HepG2 (cell line): ENCODE results near the gene RPL41. TPM values are rescaled to one million over a fixed set of nuclear protein-coding genes. Genes with fewer than 3 reads are reported as not detected.

Source experiments
- CSRNP1 ChIP-seq: sonication (generic); formaldehyde crosslinking; IDR thresholded peaks from 2 replicates; pipeline ENCODE4 v1.8.1; 2023; ENCODE audit warnings: mild to moderate bottlenecking, missing genetic modification reagents
- FOXK1 ChIP-seq: sonication (generic); formaldehyde crosslinking; IDR thresholded peaks from 2 replicates; pipeline ENCODE4 v1.4.0; 2020; ENCODE audit warnings: low read depth, missing genetic modification reagents, borderline replicate concordance
- ZNF180 ChIP-seq: sonication (generic); formaldehyde crosslinking; IDR thresholded peaks from 2 replicates; pipeline ENCODE4 v1.4.0; 2020; ENCODE audit warnings: low read depth, missing genetic modification reagents, borderline replicate concordance
- ZNF775 ChIP-seq: sonication (generic); formaldehyde crosslinking; IDR thresholded peaks from 2 replicates; pipeline ENCODE4 v1.4.0; 2020; ENCODE audit warnings: missing genetic modification reagents, mild to moderate bottlenecking, moderate library complexity, borderline replicate concordance
- polyA plus RNA-seq, 8 experiments: library from polyadenylated mRNA; depleted of rRNA in 3 of 8; stranded (reverse) in 7 of 8; unstranded in 1 of 8; fragments of >200 nt; fragmentation: Illumina TruSeq in 4 of 8; extraction: Trizol in 4 of 8; gene quantifications; 2 replicates each; pipeline versions ENCODE4 v1.2.1 to v1.2.3, GENCODE V29; 2011 to 2016; ENCODE audit warnings: low read depth in 4 of 8, missing spikeins in 1 of 8, mixed read lengths in 1 of 8; ENCODE audit not compliant: insufficient read depth in 1 of 8
- total RNA-seq, 5 experiments: library from RNA; depleted of rRNA; stranded (reverse); fragments of >200 nt; fragmentation: Illumina TruSeq; extraction: Trizol; gene quantifications; 2 replicates each; pipeline ENCODE4 v1.2.3, GENCODE V29; 2016; ENCODE audit warnings: low read depth in 1 of 5
- TF ChIP-seq, protein P1 (sequence below): sonication (generic); formaldehyde crosslinking; IDR thresholded peaks from 2 replicates; pipeline ENCODE4 v1.5.0; 2020; ENCODE audit warnings: missing genetic modification reagents
- TF ChIP-seq, protein P2 (sequence below): sonication (generic); formaldehyde crosslinking; IDR thresholded peaks from one replicate; pipeline ENCODE4 v1.5.1; 2020; ENCODE audit warnings: mild to moderate bottlenecking, missing genetic modification reagents; ENCODE audit errors: not compliant biosample characterization
- TF ChIP-seq, protein P3 (sequence below): IDR thresholded peaks from 2 replicates; pipeline ENCODE4 v1.6.1; 2012; ENCODE audit warnings: low read length, improper control_type of control experiment
- TF ChIP-seq, protein P4 (sequence below): sonication (generic); formaldehyde crosslinking; IDR thresholded peaks from 2 replicates; pipeline ENCODE4 v1.4.0; 2020; ENCODE audit warnings: missing genetic modification reagents, mild to moderate bottlenecking, borderline replicate concordance

Gene RPL41
- total and polyA plus RNA-seq, 2 of the 13 experiments (the other 11 are each of a cell fraction or from before 2014, with no cell fraction given): 4,012 to 7,670 TPM

GRCh38 chr12:56081393-56082347 is 34.8 kb upstream of the RPL41 start (continued):
- TF ChIP-seq, protein P1, sequence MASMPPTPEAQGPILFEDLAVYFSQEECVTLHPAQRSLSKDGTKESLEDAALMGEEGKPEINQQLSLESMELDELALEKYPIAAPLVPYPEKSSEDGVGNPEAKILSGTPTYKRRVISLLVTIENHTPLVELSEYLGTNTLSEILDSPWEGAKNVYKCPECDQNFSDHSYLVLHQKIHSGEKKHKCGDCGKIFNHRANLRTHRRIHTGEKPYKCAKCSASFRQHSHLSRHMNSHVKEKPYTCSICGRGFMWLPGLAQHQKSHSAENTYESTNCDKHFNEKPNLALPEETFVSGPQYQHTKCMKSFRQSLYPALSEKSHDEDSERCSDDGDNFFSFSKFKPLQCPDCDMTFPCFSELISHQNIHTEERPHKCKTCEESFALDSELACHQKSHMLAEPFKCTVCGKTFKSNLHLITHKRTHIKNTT: no peak
- peak; percentile 48; the same call in 1 of the 2 replicates for TF ChIP-seq ZNF775
- TF ChIP-seq FOXK1 (CRISPR knock-in tag): peak; percentile 96
- peak; percentile 67; the same call in 1 of the 2 replicates for TF ChIP-seq CSRNP1 (CRISPR knock-in tag)
- TF ChIP-seq, protein P2, sequence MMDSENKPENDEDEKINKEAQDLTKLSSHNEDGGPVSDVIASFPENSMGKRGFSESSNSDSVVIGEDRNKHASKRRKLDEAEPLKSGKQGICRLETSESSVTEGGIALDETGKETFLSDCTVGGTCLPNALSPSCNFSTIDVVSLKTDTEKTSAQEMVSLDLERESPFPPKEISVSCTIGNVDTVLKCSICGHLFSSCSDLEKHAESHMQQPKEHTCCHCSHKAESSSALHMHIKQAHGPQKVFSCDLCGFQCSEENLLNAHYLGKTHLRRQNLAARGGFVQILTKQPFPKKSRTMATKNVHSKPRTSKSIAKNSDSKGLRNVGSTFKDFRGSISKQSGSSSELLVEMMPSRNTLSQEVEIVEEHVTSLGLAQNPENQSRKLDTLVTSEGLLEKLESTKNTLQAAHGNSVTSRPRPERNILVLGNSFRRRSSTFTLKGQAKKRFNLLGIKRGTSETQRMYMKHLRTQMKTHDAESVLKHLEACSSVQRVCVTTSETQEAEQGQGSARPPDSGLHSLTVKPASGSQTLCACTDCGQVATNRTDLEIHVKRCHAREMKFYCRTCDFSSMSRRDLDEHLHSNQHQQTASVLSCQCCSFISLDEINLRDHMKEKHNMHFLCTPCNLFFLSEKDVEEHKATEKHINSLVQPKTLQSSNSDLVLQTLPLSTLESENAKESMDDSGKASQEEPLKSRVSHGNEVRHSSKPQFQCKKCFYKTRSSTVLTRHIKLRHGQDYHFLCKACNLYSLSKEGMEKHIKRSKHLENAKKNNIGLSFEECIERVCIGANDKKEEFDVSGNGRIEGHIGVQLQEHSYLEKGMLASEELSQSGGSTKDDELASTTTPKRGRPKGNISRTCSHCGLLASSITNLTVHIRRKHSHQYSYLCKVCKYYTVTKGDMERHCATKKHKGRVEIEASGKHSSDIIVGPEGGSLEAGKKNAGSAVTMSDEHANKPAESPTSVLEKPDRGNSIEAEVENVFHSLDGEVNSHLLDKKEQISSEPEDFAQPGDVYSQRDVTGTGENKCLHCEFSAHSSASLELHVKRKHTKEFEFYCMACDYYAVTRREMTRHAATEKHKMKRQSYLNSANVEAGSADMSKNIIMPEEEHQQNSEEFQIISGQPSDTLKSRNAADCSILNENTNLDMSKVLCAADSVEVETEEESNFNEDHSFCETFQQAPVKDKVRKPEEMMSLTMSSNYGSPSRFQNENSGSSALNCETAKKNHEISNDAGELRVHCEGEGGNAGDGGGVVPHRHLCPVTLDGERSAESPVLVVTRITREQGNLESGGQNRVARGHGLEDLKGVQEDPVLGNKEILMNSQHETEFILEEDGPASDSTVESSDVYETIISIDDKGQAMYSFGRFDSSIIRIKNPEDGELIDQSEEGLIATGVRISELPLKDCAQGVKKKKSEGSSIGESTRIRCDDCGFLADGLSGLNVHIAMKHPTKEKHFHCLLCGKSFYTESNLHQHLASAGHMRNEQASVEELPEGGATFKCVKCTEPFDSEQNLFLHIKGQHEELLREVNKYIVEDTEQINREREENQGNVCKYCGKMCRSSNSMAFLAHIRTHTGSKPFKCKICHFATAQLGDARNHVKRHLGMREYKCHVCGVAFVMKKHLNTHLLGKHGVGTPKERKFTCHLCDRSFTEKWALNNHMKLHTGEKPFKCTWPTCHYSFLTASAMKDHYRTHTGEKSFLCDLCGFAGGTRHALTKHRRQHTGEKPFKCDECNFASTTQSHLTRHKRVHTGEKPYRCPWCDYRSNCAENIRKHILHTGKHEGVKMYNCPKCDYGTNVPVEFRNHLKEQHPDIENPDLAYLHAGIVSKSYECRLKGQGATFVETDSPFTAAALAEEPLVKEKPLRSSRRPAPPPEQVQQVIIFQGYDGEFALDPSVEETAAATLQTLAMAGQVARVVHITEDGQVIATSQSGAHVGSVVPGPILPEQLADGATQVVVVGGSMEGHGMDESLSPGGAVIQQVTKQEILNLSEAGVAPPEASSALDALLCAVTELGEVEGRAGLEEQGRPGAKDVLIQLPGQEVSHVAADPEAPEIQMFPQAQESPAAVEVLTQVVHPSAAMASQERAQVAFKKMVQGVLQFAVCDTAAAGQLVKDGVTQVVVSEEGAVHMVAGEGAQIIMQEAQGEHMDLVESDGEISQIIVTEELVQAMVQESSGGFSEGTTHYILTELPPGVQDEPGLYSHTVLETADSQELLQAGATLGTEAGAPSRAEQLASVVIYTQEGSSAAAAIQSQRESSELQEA (CRISPR knock-in tag): no peak
- TF ChIP-seq, protein P3, sequence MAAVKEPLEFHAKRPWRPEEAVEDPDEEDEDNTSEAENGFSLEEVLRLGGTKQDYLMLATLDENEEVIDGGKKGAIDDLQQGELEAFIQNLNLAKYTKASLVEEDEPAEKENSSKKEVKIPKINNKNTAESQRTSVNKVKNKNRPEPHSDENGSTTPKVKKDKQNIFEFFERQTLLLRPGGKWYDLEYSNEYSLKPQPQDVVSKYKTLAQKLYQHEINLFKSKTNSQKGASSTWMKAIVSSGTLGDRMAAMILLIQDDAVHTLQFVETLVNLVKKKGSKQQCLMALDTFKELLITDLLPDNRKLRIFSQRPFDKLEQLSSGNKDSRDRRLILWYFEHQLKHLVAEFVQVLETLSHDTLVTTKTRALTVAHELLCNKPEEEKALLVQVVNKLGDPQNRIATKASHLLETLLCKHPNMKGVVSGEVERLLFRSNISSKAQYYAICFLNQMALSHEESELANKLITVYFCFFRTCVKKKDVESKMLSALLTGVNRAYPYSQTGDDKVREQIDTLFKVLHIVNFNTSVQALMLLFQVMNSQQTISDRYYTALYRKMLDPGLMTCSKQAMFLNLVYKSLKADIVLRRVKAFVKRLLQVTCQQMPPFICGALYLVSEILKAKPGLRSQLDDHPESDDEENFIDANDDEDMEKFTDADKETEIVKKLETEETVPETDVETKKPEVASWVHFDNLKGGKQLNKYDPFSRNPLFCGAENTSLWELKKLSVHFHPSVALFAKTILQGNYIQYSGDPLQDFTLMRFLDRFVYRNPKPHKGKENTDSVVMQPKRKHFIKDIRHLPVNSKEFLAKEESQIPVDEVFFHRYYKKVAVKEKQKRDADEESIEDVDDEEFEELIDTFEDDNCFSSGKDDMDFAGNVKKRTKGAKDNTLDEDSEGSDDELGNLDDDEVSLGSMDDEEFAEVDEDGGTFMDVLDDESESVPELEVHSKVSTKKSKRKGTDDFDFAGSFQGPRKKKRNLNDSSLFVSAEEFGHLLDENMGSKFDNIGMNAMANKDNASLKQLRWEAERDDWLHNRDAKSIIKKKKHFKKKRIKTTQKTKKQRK: no peak
- TF ChIP-seq ZNF180 (CRISPR knock-in tag): no peak
- TF ChIP-seq, protein P4, sequence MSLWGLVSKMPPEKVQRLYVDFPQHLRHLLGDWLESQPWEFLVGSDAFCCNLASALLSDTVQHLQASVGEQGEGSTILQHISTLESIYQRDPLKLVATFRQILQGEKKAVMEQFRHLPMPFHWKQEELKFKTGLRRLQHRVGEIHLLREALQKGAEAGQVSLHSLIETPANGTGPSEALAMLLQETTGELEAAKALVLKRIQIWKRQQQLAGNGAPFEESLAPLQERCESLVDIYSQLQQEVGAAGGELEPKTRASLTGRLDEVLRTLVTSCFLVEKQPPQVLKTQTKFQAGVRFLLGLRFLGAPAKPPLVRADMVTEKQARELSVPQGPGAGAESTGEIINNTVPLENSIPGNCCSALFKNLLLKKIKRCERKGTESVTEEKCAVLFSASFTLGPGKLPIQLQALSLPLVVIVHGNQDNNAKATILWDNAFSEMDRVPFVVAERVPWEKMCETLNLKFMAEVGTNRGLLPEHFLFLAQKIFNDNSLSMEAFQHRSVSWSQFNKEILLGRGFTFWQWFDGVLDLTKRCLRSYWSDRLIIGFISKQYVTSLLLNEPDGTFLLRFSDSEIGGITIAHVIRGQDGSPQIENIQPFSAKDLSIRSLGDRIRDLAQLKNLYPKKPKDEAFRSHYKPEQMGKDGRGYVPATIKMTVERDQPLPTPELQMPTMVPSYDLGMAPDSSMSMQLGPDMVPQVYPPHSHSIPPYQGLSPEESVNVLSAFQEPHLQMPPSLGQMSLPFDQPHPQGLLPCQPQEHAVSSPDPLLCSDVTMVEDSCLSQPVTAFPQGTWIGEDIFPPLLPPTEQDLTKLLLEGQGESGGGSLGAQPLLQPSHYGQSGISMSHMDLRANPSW (CRISPR knock-in tag): peak; percentile 85
